HG02798 (cell line): ENCODE data around the gene KLK12.

Source experiments
- ATAC-seq: cut with Tn5 transposase; IDR thresholded peaks from one replicate; pipeline ENCODE4 v1.9.1; 2021; ENCODE audit warnings: mild to moderate bottlenecking; ENCODE audit not compliant: unreplicated experiment, poor library complexity

Gene KLK12

DNA sequence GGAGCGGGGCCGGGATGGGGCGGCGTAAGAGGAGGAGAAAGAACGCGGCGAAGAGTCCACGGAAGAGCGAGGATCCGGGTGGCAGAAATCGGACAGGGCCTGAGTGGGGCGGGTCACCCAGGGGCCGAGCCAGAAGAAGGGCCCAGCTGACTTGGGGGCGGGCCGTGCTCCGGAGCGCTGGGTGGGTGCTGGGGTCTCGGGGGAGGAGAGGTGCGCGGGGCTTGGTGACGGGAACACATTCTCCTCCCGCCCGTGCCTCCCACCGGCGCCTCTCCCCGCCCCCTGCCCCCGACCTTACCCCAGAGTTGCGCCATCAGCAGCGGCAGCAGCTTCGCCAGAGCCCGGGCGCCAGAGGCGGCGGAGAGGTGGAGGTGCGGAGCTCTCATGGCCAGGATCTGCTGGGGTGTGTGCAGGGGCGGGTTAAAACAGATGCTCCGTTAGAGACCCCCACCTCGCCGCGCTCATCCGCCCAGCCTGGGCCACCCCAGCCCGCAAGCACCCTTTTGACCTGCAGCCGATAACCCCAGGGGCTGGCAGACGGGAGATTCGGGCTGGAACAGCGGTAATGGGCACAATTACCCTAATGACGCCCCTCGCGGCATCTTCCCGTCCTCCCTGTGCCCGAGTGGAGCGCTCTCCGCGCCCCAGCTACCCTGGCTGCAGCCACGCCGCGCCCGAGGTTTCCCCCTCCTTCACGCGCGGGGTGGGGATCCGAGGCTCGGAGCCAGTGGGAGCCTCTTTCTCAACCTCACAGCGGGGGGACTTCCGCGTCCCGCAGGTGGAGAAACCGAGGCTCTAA lies 15.9 kb downstream of the KLK12 start:
- no peak for ATAC-seq

DNA sequence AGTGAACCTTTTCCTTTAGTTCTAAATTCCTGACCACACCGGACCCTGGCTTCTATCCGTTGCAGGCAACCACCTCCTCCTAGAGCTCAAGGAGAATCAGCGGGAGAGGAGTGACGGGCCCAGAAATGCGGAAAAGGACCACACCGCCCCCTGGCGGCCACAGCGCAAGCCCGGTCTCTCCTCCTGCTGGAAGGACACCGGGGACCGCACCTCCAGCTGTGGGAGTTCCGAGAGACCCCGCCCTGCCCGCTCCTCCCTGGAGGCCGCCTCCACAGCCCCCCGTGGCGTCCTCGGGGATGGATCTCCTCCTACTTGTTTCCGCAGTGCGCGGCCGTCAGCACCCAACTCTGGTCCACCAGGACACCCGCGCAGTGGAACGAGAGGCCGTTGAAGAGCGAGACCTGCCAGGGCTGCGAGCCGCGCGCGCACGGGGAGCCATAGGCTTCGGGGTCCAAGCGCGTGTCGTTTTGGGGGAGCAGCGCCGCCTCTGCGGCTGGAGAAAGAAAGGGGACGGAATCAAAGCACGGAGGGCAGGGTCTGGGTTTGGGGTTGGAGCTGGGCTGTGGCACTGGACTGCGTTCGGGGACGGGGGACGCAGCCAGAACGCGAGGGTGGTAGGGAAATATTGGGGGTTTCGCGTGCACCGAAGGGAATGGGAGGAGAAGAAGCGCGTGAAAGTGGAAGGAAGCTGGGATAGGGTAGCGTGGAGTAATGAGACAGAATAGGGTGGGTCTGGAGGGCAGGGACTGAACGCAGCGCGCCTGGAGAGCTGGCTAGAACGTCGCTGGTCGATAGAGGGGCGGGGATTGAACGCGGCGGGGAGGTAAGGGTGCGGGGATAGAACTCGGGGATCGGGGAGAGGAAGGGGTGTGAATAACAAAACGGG lies 17.8 kb downstream of the KLK12 start:
- ATAC-seq: no peak

DNA sequence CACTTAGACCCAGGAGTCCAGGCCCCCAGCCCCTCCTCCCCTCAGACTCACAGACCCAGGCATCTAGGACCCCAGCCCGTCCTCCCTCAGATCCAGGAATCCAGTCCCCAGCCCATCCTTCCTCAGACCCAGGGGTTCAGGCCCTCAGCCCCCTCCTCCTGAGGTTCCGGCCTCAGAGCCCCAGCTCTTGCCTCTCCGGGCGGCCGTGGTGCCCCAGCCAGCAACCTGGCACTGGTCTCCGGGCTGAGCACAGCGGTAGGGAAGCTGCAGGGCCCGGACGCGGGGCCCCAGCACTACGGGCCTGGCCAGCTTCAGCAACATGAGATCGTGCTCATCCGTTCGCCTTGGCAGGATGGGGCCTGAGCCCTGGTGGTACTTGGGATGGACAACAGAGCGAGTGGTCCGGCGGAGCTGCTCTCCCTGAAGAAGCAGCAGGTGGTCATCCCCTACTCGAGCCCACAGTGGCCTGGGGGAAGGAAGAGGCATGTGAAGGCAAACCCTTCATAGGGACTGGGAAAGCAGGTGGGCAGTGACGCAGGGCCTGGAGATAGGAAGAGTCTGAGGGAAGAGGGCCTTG lies 19.0 kb downstream of the KLK12 start:
- ATAC-seq: no peak

DNA sequence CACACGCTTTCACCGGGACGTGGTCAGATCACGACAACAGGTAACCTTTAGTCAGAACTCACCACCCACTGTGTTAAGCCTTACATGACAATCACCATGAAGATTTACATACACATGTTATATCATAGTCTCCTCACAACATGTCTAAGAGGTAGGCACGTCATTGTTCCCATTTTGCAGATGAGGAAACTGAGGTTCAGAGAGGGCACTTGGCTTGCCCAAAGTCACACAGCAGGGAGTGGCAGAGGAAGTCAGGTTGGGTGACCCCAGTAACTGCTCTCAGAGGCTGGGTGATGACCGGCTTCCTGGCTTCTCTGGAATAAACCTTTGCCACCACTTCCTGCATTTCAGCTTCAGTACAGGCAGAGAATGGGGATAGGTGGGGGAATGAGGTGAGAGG lies 20.6 kb downstream of the KLK12 start:
- no peak for ATAC-seq

DNA sequence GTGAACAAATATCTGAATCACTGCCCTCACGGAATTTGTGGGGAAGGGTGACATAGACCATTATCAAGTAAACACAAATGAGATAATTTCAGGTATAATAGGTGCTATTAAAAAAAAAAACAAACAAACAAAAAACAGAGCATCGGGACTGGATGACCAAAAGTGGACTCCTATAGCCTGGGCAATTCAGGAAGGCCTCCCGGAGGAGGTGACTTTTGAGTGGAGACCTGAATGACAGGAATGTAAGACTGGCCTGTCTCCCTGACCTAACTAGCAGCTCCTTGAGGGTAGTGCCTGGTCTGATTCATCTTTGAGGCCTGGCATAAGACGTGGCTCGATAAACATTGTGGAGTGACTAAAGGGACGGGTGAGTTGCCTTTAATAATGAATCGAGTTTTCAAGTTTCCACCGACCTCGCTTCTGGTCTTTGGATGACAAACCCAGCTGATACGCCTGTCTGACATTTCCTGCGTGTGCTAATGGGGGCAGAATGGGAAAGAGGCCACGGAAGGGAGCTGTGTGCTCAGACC lies 22.1 kb downstream of the KLK12 start:
- ATAC-seq: no peak

DNA sequence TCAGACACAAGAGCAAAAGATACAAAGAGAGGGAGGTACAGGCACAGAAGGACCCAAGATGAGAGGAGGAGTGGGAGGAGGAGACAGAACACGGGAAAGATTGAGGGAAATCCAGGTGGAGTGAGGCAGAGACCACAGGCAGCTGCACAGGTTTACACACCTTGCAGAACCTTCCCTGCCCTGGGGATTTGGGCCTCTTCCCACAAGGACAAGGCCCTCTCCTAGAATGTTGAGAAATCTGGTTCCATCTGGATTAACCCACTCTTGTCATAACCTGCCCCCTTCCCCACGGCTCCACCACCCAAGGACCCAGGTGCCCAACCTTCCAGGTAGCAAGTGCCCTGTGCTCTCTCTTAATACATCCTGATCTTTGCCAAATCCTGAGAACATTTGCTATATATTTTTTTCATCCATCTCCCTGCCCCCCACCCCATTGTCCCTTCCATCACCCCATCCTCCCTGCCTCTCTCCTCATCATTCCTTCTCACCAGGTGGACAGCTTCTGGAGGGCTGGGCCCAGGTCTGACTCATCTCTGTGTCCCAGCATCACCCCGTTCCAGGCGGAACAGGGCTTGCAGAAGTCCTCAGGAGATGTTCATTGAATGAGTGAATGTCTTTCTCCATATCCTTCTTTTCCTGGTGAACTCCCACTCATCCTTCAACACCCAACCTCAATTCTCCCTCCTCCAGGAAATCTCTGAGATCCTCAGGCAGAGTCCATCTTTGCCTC lies 24.6 kb downstream of the KLK12 start:
- ATAC-seq: no peak

DNA sequence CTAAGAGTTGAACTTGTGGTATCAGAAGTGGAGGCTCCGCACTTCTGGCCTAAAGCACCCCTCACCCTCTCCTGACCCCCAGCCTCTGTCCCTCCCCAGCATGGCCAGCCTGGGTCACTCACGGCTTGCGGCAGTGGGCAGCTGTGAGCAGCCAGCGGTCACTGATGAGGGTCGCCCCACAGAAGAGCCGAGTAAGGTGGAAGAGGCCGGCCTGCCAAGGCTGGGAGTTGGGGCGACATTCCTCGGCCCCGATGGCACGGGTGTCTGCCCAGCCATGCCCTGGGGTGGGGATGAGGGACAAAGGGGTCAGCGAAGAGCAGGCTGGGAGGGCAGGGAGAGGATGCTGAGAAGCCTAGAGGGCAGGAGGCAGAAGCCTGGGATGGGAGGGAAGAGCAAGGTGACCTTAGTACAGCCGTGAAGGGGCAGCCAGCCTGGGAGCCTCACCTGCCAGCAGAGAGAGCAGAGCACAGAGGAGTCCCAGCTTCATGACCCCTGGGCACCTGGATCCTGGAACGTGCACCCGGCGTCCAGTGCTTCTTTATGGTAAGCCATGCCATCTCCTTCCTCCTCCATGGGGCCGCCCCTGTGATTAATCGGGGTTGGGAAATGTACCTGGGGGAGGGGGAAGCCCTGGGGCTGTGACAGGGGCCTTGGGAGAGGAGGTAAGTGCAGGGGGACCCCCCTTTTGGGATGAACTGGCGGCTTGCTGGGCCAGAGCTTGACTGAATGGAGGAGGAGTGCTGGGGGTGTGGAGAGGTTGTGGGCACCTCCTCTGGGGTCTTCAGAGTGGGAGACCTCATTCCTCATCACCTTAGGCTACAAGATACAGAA lies 25.5 kb downstream of the KLK12 start:
- ATAC-seq: no peak

DNA sequence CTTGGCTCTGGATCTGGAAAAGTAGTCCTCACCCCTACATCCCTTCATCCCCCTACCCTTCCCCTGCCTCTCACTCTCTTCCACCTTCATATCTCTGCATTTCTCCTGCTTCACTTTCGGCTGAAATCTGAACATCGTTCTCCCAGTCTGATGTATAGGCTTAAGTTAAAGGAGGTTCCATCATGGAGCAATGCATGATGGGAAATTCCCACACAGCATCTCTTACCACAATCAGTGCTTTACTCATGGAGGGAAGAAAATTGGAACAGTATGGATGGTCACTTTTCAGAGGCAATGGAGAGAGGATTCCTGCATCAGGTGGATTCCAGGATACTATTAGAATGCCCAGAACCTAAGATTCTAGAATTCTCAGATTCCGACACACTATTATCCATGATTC lies 27.3 kb downstream of the KLK12 start:
- ATAC-seq: no peak

DNA sequence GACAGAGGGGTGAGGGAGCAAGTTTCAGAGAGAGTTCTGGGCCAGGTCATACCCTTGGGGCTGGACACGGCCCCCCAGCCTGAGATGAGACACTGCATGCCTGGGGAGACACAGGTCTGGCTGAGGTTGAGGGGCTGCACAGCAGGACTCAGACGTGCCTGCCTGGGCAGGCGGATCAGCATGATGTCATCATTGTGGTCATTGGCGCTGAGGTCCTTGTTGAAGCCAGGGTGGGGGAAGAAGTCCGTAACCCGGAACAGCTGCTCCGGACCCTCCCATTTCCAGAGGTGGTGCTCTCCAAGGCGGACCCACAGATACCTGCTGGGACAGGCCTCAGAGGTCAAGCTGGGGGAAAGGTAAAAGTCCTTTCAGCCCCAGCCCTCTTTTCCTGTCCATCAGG lies 28.4 kb downstream of the KLK12 start:
- ATAC-seq: no peak

DNA sequence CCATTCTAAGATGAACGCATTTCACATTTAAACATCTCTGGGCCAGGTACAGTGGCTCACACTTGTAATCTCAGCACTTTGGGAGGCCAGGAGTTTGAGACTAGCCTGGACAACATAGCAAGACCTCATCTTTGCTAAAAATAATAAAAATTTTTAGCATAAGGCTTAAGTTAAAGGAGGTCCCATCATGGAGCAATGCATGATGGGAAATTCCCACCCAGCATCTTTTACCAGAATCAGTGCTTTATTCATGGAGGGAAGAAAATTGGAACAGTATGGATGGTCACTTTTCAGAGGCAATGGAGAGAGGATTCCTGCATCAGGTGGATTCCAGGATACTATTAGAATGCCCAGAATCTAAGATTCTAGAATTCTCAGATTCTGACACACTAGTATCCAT lies 29.6 kb downstream of the KLK12 start:
- no peak for ATAC-seq

DNA sequence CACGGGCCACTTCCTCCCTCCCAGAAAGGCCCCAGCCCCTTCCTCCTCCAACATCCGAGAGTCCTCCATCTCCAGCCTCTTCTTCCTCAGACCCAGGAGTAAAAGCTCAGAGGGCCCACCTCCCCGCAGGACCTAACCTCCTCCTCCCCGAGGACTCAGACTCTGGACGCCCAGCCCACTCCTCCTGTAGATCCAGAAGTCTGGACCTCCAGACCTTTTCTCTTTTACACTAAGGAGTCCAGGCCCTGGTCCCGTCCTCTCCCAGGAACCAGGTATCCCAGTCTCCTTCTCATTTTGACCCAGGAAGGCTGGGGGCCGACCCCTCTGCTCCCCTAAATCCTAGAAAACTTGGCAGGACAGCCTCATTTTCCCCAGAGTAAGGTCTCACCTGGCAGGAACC lies 31.5 kb downstream of the KLK12 start:
- no peak for ATAC-seq

DNA sequence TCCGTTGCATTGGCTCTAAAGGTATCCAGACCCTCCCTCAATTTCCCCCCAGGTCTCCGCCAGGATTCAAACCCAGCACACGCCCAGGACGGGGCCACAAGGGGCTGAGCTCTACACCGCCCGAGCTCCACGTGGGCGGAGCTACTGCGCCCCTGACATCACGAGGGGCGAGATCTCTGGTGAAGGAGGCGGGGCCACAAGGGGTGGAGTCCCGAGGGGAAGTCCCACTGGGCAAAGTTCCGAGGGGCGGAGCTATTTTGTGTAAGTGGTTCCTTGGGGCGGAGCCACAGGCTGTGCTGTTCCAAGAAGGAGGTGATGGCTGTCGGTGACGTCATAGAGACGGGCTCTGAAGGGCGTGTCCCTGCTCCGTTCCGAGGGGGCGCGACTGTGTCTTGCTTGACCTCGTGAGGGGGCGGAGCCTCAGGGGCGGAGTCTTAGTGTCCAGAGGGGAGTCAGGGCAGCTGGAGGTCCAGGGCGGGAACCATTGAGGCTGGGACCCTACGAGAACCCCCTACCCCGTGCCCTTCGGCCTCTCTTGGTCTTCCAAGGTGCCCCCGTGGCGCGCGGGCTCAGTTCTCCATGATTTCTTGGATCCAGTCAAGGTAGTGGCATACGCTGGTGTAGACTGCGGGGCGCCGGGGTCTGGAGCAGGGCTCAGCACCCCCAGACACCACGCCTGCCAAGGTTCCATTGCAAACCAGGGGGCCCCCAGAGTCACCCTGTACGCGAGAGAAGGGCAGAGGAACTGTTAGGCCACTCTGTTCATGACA lies 32.1 kb downstream of the KLK12 start:
- ATAC-seq: no peak

DNA sequence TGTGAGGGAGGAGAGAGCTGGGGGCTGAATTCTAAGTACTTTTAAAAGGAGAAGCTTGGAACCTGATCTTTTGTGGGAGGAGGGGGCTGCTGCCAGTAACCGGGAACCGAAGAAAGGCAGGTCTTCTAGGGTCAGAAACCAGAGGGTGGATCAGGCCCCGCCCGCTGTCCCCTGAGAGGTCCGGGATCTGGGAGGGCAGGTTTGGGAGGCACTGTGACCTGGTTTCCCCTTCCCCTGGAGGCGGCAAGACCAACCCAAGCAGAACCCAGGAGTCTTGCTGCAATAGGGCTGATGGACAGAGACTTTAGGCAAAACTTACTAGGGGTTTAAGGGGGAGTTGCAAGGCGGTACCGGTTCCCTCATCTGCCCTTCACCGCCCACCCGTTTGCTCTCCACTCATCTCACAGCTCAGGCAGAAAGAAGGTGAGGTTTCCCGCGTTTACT lies 32.7 kb downstream of the KLK12 start:
- ATAC-seq: no peak

DNA sequence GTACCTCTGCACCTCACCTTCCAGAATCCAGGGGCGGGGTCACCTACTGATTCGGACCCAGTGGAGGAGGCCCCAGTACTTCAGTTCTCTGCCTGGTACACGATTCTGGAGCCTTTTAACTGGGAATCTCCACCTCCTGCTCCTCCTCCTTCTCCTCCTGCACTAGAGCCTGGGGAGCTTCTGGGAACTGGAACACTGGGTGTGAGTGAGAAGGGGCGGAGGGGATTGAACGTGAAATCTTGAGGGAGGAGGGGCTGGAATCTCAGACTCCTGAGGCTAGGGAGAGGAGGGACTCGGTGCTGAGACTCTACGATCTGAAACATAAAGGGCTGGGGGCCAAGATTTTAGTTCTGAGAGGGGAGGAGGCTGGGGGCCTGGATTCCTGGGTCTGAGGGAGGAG lies 33.3 kb downstream of the KLK12 start, which contains the start of gene KLK8:
Gene KLK8 (minus strand): TSS at position 90 of the 400 bp plus-strand sequence. CDS start 437 bp downstream, outside the sequence.
- no peak for ATAC-seq

DNA sequence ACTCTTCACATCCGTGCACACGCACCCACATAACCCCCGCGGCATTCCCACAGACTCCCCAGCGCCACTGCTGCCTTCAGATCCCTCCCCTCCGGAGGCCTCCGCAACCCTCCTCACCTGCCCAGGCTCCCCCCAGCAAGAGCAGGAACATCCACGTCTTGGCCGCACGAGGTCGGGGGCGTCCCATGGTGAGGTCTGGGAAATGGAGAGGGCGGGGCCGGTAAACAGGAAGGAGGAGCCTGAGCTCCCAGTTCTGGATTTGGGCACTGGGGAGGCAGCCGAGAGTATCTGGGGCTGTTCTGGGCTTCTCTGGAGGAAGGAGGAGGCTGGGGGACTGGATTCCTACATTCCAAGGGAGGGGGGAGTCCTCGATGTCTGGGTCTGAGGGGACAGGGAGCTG lies 33.8 kb downstream of the KLK12 start:
- no peak for ATAC-seq

DNA sequence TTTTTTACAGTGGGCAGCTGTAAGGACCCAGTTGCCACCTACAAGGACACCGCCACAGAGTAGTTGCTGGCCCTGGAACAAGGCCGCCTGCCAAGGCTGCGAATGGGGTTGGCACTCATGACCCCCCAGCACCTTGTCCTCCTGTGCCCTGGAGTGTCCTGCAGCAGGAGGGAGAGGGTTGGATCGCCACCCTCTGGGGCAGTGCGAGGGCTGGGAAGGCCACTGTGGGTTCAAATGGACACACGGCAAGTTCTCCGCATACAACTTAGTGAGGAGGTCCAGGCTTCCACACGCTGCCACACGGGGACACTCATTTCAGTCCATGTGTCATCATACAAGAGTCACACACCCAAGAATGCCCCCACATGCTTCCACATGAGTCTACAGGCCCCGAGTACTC lies 34.4 kb downstream of the KLK12 start:
- no peak for ATAC-seq

DNA sequence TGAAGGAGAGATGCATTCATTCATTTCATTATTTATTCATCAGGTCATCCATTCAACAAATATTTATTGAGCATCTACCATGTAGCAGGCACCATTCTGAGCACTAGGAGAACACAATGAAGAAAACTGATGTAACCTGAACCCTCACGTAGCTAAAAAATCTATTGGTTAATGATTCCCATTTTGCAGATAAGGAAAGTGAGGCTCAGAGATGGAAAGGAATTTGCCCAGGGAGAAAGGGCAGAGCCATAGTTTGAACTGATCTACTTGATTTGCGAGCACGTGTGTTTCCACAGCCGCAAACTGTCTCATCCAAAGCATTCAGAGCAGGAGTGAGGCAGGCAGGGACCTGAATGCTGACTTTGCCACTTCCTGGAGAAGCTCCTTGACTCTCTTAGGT lies 36.1 kb downstream of the KLK12 start:
- no peak for ATAC-seq

DNA sequence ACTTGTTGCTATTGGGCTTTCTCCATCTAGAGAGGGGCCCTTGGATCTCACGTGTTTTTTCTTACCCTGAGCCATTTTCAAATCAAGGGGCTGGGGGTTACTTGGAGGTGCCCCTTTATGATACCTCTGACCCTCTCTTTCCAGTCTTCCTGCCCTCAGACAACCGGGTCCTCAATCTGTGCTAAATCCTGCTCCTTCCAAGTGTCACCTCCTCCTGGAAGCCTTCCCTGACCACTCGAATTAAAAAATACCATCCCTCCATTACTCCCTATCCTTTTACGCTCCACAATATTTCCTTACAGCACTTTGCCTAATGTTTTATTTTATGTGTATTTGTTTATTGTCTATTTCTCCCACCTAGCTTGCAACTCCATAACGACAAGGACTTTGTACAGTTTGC lies 36.7 kb downstream of the KLK12 start:
- no peak for ATAC-seq

DNA sequence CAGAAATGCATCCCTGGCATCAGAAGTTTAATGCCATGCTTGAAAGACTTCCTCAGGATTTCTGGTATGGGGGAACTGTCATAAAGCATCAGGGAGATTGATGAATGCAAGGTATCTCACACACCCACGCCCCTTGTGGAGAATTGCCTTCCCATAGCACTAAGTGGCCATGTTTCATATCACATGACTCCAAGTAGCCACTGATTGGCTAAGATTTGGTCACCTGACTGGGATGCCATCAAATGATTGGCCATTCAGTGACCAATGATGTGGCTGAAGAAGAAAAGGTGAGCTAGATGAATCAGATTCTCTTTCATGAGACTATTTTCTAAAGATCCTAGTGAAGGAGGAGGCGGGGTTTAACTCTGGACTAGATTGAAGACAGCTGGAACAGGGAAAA lies 40.7 kb downstream of the KLK12 start:
- no peak for ATAC-seq
